WERI-Rb-1 (cell line): Measurements from ENCODE around the gene SCUBE2.

Experiments used
- DNase-seq: peaks from one replicate; pipeline ENCODE4 v3.0.0-alpha.2; 2020
- H3K27ac ChIP-seq: fragments of 250-450 bp; sonication (Bioruptor Pico); 2 replicates; pipeline ENCODE4 v1.5.1; 2020; ENCODE audit warnings: mild to moderate bottlenecking, moderate library complexity
- H3K27me3 ChIP-seq: fragments of 250-450 bp; sonication (Bioruptor Pico); 2 replicates; pipeline ENCODE4 v1.5.1; 2021; ENCODE audit warnings: mild to moderate bottlenecking, low read depth, moderate library complexity; ENCODE audit not compliant: insufficient read depth, severe bottlenecking
- H3K36me3 ChIP-seq: fragments of 250-450 bp; sonication (Bioruptor Pico); 2 replicates; pipeline ENCODE4 v1.5.1; 2020; ENCODE audit warnings: mild to moderate bottlenecking, moderate library complexity
- H3K4me3 ChIP-seq: 2 replicates; pipeline ENCODE4 v1.5.1; 2011; ENCODE audit warnings: low read depth, mild to moderate bottlenecking, control low read depth, low read length
- H3K9me3 ChIP-seq: fragments of 250-450 bp; sonication (Bioruptor Pico); 2 replicates; pipeline ENCODE4 v1.5.1; 2021; ENCODE audit warnings: mild to moderate bottlenecking, moderate library complexity; ENCODE audit not compliant: severe bottlenecking
- TF ChIP-seq, protein P1 (sequence below): IDR thresholded peaks from 2 replicates; pipeline ENCODE4 v1.5.1; 2011; ENCODE audit warnings: low read depth, mild to moderate bottlenecking, control low read depth, inconsistent platforms, low read length

Gene SCUBE2

DNA sequence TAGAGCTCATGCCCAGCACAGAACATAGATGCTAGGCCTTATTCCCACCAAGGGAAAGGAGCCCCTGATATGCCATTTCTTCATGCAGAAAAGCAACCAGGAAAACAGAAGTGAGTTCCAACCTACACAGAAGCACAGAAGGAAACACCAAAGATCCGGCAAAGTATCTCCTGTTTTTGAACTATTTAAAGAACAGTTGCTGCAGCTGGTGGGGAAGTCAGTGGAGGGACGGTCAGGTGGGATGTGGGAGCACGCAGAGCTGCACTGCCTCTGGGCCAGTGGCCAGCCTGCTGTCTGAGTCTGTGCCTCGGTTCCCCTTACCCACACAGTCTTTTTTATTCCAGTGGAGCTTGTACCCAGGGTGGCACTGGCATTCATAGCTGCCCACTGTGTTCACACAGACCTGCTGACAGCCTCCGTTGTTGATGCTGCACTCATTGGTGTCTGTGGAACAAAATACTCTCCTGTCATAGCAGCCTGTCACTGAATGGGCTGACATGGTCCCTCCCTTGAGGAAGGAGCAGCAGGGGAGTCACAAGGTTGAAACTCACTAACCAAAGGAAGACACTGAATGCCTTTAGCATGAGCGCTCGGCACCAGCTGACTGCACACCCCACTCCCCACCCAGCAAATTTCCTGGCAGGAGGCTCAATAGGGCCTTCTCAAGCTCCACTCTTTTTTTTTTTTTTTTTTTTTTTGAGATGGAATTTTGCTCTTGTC, 37.9 kb downstream of the SCUBE2 start:
- Histone ChIP-seq H3K27ac (no peak overlapping the region), H3K27me3 (no peaks in the 10 kb centered on the region), H3K9me3 (no peaks in the 10 kb centered on the region), H3K36me3 (no peaks in the 10 kb centered on the region), H3K4me3 (no peak overlapping the region)
- TF ChIP-seq, protein P1, sequence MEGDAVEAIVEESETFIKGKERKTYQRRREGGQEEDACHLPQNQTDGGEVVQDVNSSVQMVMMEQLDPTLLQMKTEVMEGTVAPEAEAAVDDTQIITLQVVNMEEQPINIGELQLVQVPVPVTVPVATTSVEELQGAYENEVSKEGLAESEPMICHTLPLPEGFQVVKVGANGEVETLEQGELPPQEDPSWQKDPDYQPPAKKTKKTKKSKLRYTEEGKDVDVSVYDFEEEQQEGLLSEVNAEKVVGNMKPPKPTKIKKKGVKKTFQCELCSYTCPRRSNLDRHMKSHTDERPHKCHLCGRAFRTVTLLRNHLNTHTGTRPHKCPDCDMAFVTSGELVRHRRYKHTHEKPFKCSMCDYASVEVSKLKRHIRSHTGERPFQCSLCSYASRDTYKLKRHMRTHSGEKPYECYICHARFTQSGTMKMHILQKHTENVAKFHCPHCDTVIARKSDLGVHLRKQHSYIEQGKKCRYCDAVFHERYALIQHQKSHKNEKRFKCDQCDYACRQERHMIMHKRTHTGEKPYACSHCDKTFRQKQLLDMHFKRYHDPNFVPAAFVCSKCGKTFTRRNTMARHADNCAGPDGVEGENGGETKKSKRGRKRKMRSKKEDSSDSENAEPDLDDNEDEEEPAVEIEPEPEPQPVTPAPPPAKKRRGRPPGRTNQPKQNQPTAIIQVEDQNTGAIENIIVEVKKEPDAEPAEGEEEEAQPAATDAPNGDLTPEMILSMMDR, result no peak
- DNase-seq, result no peak

DNA sequence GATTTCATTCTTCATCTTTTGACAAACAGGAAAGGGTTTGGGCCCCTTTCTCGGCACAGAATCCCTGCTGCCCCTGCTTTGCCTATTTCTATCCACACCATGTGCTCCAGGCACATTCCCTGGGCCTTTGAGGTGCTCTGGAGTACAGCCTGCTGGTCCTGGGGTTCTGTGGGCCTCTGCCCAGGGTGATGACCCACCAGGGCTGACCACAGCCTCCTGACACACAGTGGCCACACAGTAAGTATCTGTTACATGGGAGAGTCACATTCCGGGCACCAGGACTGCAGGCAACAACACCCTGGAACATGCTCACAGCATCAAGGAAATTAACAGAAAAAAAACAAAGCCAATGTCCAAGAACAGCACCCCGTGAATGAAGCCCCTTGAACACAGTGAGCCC, 39.1 kb downstream of the SCUBE2 start:
- no peaks in the 10 kb centered on the region for H3K27me3 ChIP-seq
- no peak overlapping the region for H3K4me3 ChIP-seq
- DNase-seq, result no peak
- TF ChIP-seq, protein P1, result no peak
- H3K36me3 ChIP-seq, result no peaks in the 10 kb centered on the region
- H3K9me3 ChIP-seq, result no peaks in the 10 kb centered on the region
- H3K27ac ChIP-seq, result no peak overlapping the region

- Histone ChIP-seq H3K36me3 (no peaks in the 10 kb centered on the region), H3K27ac (no peak overlapping the region), H3K4me3 (no peak overlapping the region), H3K27me3 (no peaks in the 10 kb centered on the region), H3K9me3 (no peaks in the 10 kb centered on the region)
- no peak for DNase-seq
- TF ChIP-seq, protein P1, result no peak
Observed at GRCh38 chr11:9049959-9050358, 41.4 kb downstream of the SCUBE2 start.

DNA sequence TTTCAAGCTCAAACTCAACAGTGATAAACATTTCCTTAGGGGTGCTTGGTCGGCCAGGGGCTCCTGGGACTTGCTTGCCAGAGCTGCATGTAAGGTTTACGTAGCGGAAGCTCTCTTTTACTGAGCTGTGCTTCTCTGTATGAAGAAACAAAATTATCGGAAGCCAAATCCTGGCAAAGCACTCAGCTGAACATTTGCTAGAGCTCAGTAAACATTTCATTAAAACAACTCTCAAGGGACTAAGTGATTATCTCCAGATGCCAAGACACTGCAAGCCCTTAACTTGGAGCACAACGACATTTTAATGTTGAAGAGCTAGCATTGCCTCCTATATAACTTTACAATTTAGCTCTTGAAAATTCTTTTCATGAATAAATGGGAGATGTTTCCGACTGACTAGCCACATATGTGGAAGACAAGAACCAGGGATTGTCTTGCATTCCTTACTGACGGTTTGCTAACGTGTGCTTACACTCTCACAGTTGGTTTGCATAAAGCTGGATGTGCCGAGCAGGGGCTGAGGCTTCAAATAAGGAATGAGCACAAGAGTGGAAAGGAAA, 43.4 kb downstream of the SCUBE2 start:
- Histone ChIP-seq H3K27ac (no peak overlapping the region), H3K27me3 (no peaks in the 10 kb centered on the region), H3K4me3 (no peak overlapping the region), H3K36me3 (no peaks in the 10 kb centered on the region), H3K9me3 (no peaks in the 10 kb centered on the region)
- no peak for DNase-seq
- TF ChIP-seq, protein P1, result no peak

GRCh38 chr11:9046481-9046880, 44.9 kb downstream of the SCUBE2 start:
- TF ChIP-seq, protein P1, result no peak
- DNase-seq, result no peak
- Histone ChIP-seq H3K27ac (no peak overlapping the region), H3K4me3 (no peak overlapping the region), H3K36me3 (no peaks in the 10 kb centered on the region), H3K27me3 (no peaks in the 10 kb centered on the region), H3K9me3 (no peaks in the 10 kb centered on the region)

DNA sequence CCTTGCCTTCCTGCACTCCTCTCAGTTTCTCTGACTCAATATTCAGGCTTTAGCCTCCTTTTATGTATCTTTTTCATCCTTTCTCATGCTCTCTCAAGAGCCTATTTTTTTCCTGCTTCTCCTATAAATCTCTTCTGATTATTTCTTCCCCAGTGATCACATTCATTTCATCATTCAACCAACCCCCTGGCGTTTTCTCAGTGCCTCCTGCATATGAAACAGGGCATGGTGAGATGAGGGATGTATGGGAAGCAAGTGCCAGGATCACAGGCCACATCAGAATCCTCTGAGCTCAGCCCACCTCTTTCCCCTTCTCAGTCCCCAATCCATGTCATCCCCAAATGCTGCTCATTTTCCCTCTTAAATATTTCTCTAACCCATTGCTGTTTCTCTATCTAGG, 48.9 kb downstream of the SCUBE2 start:
- Histone ChIP-seq H3K36me3 (no peaks in the 10 kb centered on the region), H3K9me3 (no peaks in the 10 kb centered on the region), H3K27ac (no peak overlapping the region), H3K27me3 (no peaks in the 10 kb centered on the region), H3K4me3 (no peak overlapping the region)
- TF ChIP-seq, protein P1, result no peak
- no peak for DNase-seq
